RWPE2 (cell line): Measurements from ENCODE around the gene ACOT11.

Source experiments
- ATAC-seq: fragments of 200-7000 bp; cut with Tn5 transposase; 3 replicates; pipeline ENCODE4 v1.9.1; 2021; ENCODE audit warnings: low read depth
- DNase-seq: peaks from one replicate; pipeline ENCODE4 v3.0.0-alpha.2; 2020; ENCODE audit warnings: low spot score
- H3K27ac ChIP-seq: fragments of 450-650 bp; 2 replicates; pipeline ENCODE4 v1.5.1; 2017; ENCODE audit warnings: mild to moderate bottlenecking; ENCODE audit not compliant: poor library complexity, severe bottlenecking
- H3K27me3 ChIP-seq: fragments of 250-450 bp; sonication (Bioruptor Pico); 2 replicates; pipeline ENCODE4 v1.5.1; 2021; ENCODE audit warnings: mild to moderate bottlenecking, moderate library complexity; ENCODE audit not compliant: insufficient read depth, poor library complexity, severe bottlenecking
- H3K36me3 ChIP-seq: fragments of 250-450 bp; sonication (Bioruptor Pico); 2 replicates; pipeline ENCODE4 v1.5.1; 2020; ENCODE audit warnings: low read depth, mild to moderate bottlenecking, moderate library complexity
- H3K4me1 ChIP-seq: fragments of 250-450 bp; sonication (Bioruptor Pico); 2 replicates; pipeline ENCODE4 v1.5.1; 2021; ENCODE audit warnings: mild to moderate bottlenecking, moderate library complexity; ENCODE audit not compliant: insufficient read depth, poor library complexity, severe bottlenecking
- H3K4me3 ChIP-seq: fragments of 250-450 bp; sonication (Bioruptor Pico); 2 replicates; pipeline ENCODE4 v1.5.1; 2021; ENCODE audit warnings: mild to moderate bottlenecking, moderate library complexity; ENCODE audit not compliant: severe bottlenecking
- H3K9me3 ChIP-seq: fragments of 250-450 bp; sonication (Bioruptor Pico); 2 replicates; pipeline ENCODE4 v1.5.1; 2021; ENCODE audit warnings: mild to moderate bottlenecking, moderate library complexity; ENCODE audit not compliant: severe bottlenecking
- CTCF ChIP-seq: fragments of 450-650 bp; IDR thresholded peaks from one replicate; pipeline ENCODE4 v1.5.1; 2017; ENCODE audit warnings: mild to moderate bottlenecking, moderate library complexity; ENCODE audit not compliant: poor library complexity, severe bottlenecking

Gene ACOT11

GRCh38 chr1:54564312-54565112 lies 16.5 kb downstream of the ACOT11 start:
- Histone ChIP-seq H3K4me1 (peaks cover 28% of the 10 kb centered on the region), H3K27ac (peak overlapping the region; percentile 48), H3K4me3 (peak overlapping the region; percentile 15), H3K36me3 (no peaks in the 10 kb centered on the region), H3K9me3 (no peaks in the 10 kb centered on the region), H3K27me3 (no peaks in the 10 kb centered on the region)
- DNase-seq (peak; percentile 93), ATAC-seq (peak; percentile 93)
- no peak for TF ChIP-seq CTCF

DNA sequence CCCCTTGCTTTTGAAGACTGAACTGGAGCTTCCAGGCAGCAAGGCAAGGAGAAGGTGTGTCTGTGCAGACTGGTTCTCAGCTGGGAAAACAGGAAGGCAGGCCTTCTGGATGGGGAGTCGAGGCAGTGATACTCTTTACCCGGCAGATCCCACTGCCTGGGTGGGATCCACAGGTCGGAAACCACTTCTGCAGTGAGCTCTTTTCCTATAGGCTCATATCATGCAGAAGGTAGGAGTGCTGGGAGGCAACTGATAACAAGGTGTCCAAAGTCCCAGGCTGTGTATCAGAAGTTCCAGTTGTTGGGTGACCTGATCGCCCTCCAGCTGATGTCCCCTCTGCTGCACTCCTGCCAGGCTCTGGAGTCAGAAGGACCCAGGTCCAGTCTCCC lies 17.1 kb downstream of the ACOT11 start:
- Histone ChIP-seq H3K4me3 (no peak overlapping the region), H3K4me1 (peaks cover 28% of the 10 kb centered on the region), H3K27ac (peak overlapping the region; percentile 48), H3K27me3 (no peaks in the 10 kb centered on the region), H3K9me3 (no peaks in the 10 kb centered on the region), H3K36me3 (no peaks in the 10 kb centered on the region)
- no peak for TF ChIP-seq CTCF
- ATAC-seq: no peak
- no peak for DNase-seq

GRCh38 chr1:54566438-54567141 lies 18.6 kb downstream of the ACOT11 start:
- TF ChIP-seq CTCF: no peak
- DNase-seq (no peak), ATAC-seq (no peak)
- no peaks in the 10 kb centered on the region for H3K36me3 ChIP-seq
- H3K9me3 ChIP-seq: no peaks in the 10 kb centered on the region
- no peak overlapping the region for H3K4me3 ChIP-seq
- no peaks in the 10 kb centered on the region for H3K27me3 ChIP-seq
- H3K4me1 ChIP-seq: peaks cover 39% of the 10 kb centered on the region
- H3K27ac ChIP-seq: no peak overlapping the region

- H3K27ac ChIP-seq: peak overlapping the region; percentile 57
- H3K4me3 ChIP-seq: no peak overlapping the region
- H3K36me3 ChIP-seq: no peaks in the 10 kb centered on the region
- DNase-seq (no peak), ATAC-seq (peak; percentile 30; the same call in 1 of the 3 replicates)
- peaks cover 41% of the 10 kb centered on the region for H3K4me1 ChIP-seq
- TF ChIP-seq CTCF: no peak
- H3K27me3 ChIP-seq: no peaks in the 10 kb centered on the region
- H3K9me3 ChIP-seq: no peaks in the 10 kb centered on the region
Measured at GRCh38 chr1:54567961-54568360, 19.9 kb downstream of the ACOT11 start.

DNA sequence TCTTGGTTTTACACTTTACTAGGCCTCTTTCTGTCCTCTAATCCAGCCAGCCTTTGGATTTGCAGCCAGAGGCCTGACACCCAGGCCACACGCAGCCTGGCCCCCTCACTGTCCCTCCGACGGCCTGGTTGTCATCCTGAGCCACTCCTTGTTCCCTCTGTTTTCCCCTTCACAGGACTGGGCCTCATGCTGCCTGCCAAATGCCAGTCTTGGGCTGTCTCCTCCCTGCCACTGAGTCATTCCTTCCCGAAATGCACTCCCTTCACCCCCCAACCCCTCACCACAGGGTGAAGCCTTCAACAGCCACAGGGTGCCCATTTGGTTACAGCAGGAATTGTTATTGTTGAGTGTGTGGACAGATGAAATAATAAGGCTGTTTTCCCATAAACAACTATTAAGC lies 21.3 kb downstream of the ACOT11 start:
- H3K27me3 ChIP-seq: no peaks in the 10 kb centered on the region
- H3K4me3 ChIP-seq: no peak overlapping the region
- H3K9me3 ChIP-seq: no peaks in the 10 kb centered on the region
- 0 out of 2 replicates have a peak, but pooled peaks cover 3% of the 10 kb centered on the region for H3K36me3 ChIP-seq
- no peak for TF ChIP-seq CTCF
- H3K27ac ChIP-seq: peak overlapping the region; percentile 57
- peak; percentile 7; the same call in 1 of the 3 replicates for ATAC-seq
- DNase-seq: no peak
- H3K4me1 ChIP-seq: peaks cover 35% of the 10 kb centered on the region
